SK-N-SH treated with all-trans-retinoic acid at 6 μM for 48 hours (cell line): Measurements from ENCODE around the gene SMIM1.

Experiments used
- ATAC-seq: fragments of 200-7000 bp; cut with Tn5 transposase; 3 replicates; pipeline ENCODE4 v1.9.1; 2020; ENCODE audit warnings: mild to moderate bottlenecking, moderate library complexity
- ARNTL ChIP-seq: fragments of 450-650 bp; formaldehyde crosslinking; IDR thresholded peaks from 2 replicates; pipeline ENCODE4 v1.5.0; 2020; ENCODE audit warnings: low read depth, mild to moderate bottlenecking, moderate library complexity, borderline replicate concordance
- BACH2 ChIP-seq: fragments of 250-450 bp; sonication (Bioruptor Pico); IDR thresholded peaks from 2 replicates; pipeline ENCODE4 v1.9.0; 2021; ENCODE audit warnings: mild to moderate bottlenecking, borderline replicate concordance
- CSDC2 ChIP-seq: fragments of 250-450 bp; sonication (Bioruptor Pico); IDR thresholded peaks from 2 replicates; pipeline ENCODE4 v1.5.0; 2020; ENCODE audit warnings: mild to moderate bottlenecking, moderate library complexity
- ESRRG ChIP-seq: fragments of 250-450 bp; sonication (Bioruptor Pico); IDR thresholded peaks from 2 replicates; pipeline ENCODE4 v1.6.1; 2021; ENCODE audit warnings: mild to moderate bottlenecking
- ISL1 ChIP-seq: fragments of 250-450 bp; sonication (Bioruptor Pico); IDR thresholded peaks from 2 replicates; pipeline ENCODE4 v2.1.2; 2022; ENCODE audit warnings: mild to moderate bottlenecking, moderate library complexity
- PATZ1 ChIP-seq: fragments of 250-450 bp; sonication (Bioruptor Pico); IDR thresholded peaks from 2 replicates; pipeline ENCODE4 v1.8.0; 2020; ENCODE audit warnings: mild to moderate bottlenecking, moderate library complexity, borderline replicate concordance
- PPARA ChIP-seq: fragments of 250-450 bp; sonication (Bioruptor Pico); IDR thresholded peaks from 2 replicates; pipeline ENCODE4 v1.5.0; 2020; ENCODE audit warnings: mild to moderate bottlenecking, borderline replicate concordance
- RARB ChIP-seq: fragments of 250-450 bp; sonication (Bioruptor Pico); IDR thresholded peaks from 2 replicates; pipeline ENCODE4 v1.8.0; 2021; ENCODE audit warnings: mild to moderate bottlenecking, moderate library complexity
- SNAI2 ChIP-seq: fragments of 250-450 bp; sonication (Bioruptor Pico); IDR thresholded peaks from 2 replicates; pipeline ENCODE4 v1.5.0; 2020; ENCODE audit warnings: mild to moderate bottlenecking, moderate library complexity
- TCF4 ChIP-seq: fragments of 250-450 bp; sonication (Bioruptor Pico); IDR thresholded peaks from 2 replicates; pipeline ENCODE4 v1.8.0; 2021; ENCODE audit warnings: mild to moderate bottlenecking, moderate library complexity, borderline replicate concordance
- TOX ChIP-seq: fragments of 250-450 bp; sonication (Bioruptor Pico); IDR thresholded peaks from 2 replicates; pipeline ENCODE4 v1.8.0; 2021; ENCODE audit warnings: mild to moderate bottlenecking, moderate library complexity, borderline replicate concordance
- ZC3H10 ChIP-seq: fragments of 250-450 bp; sonication (Bioruptor Pico); IDR thresholded peaks from 2 replicates; pipeline ENCODE4 v1.5.1; 2021; ENCODE audit warnings: mild to moderate bottlenecking, moderate library complexity
- ZFP3 ChIP-seq: fragments of 250-450 bp; sonication (Bioruptor Pico); IDR thresholded peaks from 2 replicates; pipeline ENCODE4 v1.5.0; 2020; ENCODE audit warnings: mild to moderate bottlenecking, moderate library complexity
- ZFP30 ChIP-seq: fragments of 450-650 bp; formaldehyde crosslinking; IDR thresholded peaks from 2 replicates; pipeline ENCODE4 v1.5.0; 2022; ENCODE audit warnings: mild to moderate bottlenecking, moderate library complexity
- ZNF70 ChIP-seq: fragments of 450-650 bp; formaldehyde crosslinking; IDR thresholded peaks from 2 replicates; pipeline ENCODE4 v1.5.0; 2020; ENCODE audit warnings: mild to moderate bottlenecking, moderate library complexity
- ZNF8 ChIP-seq: fragments of 450-650 bp; formaldehyde crosslinking; IDR thresholded peaks from 2 replicates; pipeline ENCODE4 v1.5.0; 2020; ENCODE audit warnings: mild to moderate bottlenecking, moderate library complexity
- TF ChIP-seq, protein P1 (sequence below): fragments of 250-450 bp; sonication (Bioruptor Pico); IDR thresholded peaks from 2 replicates; pipeline ENCODE4 v1.5.1; 2021; ENCODE audit warnings: mild to moderate bottlenecking, moderate library complexity
- TF ChIP-seq, protein P2 (sequence below): fragments of 250-450 bp; sonication (Bioruptor Pico); IDR thresholded peaks from 2 replicates; pipeline ENCODE4 v1.5.1; 2020; ENCODE audit warnings: low read depth, mild to moderate bottlenecking, moderate library complexity
- TF ChIP-seq, protein P3 (sequence below): fragments of 250-450 bp; sonication (Bioruptor Pico); IDR thresholded peaks from 2 replicates; pipeline ENCODE4 v1.5.0; 2020; ENCODE audit warnings: mild to moderate bottlenecking, moderate library complexity
- TF ChIP-seq, protein P4 (sequence below): fragments of 250-450 bp; sonication (Bioruptor Pico); IDR thresholded peaks from 2 replicates; pipeline ENCODE4 v1.8.0; 2021; ENCODE audit warnings: low read depth, mild to moderate bottlenecking, moderate library complexity, borderline replicate concordance

The SMIM1 gene

GRCh38 chr1:3736708-3737107 is 35.8 kb upstream of the SMIM1 start:
- no peak for TF ChIP-seq PPARA (CRISPR knock-in tag)
- TF ChIP-seq ZC3H10: no peak
- TF ChIP-seq, protein P1, sequence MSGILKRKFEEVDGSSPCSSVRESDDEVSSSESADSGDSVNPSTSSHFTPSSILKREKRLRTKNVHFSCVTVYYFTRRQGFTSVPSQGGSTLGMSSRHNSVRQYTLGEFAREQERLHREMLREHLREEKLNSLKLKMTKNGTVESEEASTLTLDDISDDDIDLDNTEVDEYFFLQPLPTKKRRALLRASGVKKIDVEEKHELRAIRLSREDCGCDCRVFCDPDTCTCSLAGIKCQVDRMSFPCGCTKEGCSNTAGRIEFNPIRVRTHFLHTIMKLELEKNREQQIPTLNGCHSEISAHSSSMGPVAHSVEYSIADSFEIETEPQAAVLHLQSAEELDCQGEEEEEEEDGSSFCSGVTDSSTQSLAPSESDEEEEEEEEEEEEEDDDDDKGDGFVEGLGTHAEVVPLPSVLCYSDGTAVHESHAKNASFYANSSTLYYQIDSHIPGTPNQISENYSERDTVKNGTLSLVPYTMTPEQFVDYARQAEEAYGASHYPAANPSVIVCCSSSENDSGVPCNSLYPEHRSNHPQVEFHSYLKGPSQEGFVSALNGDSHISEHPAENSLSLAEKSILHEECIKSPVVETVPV (CRISPR knock-in tag): no peak
- TF ChIP-seq TCF4 (CRISPR knock-in tag): no peak

DNA sequence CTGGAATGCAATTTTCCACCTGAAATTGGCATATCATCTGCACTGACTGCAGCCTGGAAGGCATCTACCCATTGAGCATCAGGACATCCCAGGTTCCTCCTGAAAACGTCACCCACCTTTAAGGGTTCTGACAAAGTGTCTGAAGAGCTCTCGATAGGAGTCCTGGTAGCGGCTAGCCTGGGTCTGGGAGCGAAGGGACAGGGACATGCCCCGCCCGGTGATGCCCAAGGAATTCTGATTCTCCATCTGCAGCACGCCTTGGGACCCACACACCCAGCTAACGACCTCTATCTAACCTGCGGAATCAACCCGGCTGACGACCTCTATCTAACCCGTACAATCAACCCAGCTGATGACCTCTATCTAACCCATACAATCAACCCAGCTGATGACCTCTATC is 33.6 kb upstream of the SMIM1 start:
- no peak for ATAC-seq
- TF ChIP-seq, protein P2, sequence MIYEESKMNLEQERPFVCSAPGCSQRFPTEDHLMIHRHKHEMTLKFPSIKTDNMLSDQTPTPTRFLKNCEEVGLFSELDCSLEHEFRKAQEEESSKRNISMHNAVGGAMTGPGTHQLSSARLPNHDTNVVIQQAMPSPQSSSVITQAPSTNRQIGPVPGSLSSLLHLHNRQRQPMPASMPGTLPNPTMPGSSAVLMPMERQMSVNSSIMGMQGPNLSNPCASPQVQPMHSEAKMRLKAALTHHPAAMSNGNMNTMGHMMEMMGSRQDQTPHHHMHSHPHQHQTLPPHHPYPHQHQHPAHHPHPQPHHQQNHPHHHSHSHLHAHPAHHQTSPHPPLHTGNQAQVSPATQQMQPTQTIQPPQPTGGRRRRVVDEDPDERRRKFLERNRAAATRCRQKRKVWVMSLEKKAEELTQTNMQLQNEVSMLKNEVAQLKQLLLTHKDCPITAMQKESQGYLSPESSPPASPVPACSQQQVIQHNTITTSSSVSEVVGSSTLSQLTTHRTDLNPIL (CRISPR knock-in tag): no peak
- TF ChIP-seq ISL1 (CRISPR knock-in tag) (no peak), PATZ1 (no peak), BACH2 (CRISPR knock-in tag) (no peak), ESRRG (CRISPR knock-in tag) (no peak), ZFP30 (CRISPR knock-in tag) (no peak), ZNF70 (CRISPR knock-in tag) (no peak), ZC3H10 (no peak), TOX (no peak), CSDC2 (CRISPR knock-in tag) (no peak), ZNF8 (CRISPR knock-in tag) (no peak), TCF4 (CRISPR knock-in tag) (no peak), ARNTL (no peak), SNAI2 (CRISPR knock-in tag) (no peak), PPARA (CRISPR knock-in tag) (no peak), RARB (no peak), ZFP3 (CRISPR knock-in tag) (no peak)
- TF ChIP-seq, protein P1 (CRISPR knock-in tag): no peak
- TF ChIP-seq, protein P3, sequence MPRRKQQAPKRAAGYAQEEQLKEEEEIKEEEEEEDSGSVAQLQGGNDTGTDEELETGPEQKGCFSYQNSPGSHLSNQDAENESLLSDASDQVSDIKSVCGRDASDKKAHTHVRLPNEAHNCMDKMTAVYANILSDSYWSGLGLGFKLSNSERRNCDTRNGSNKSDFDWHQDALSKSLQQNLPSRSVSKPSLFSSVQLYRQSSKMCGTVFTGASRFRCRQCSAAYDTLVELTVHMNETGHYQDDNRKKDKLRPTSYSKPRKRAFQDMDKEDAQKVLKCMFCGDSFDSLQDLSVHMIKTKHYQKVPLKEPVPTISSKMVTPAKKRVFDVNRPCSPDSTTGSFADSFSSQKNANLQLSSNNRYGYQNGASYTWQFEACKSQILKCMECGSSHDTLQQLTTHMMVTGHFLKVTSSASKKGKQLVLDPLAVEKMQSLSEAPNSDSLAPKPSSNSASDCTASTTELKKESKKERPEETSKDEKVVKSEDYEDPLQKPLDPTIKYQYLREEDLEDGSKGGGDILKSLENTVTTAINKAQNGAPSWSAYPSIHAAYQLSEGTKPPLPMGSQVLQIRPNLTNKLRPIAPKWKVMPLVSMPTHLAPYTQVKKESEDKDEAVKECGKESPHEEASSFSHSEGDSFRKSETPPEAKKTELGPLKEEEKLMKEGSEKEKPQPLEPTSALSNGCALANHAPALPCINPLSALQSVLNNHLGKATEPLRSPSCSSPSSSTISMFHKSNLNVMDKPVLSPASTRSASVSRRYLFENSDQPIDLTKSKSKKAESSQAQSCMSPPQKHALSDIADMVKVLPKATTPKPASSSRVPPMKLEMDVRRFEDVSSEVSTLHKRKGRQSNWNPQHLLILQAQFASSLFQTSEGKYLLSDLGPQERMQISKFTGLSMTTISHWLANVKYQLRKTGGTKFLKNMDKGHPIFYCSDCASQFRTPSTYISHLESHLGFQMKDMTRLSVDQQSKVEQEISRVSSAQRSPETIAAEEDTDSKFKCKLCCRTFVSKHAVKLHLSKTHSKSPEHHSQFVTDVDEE (CRISPR knock-in tag): no peak
- TF ChIP-seq, protein P4, sequence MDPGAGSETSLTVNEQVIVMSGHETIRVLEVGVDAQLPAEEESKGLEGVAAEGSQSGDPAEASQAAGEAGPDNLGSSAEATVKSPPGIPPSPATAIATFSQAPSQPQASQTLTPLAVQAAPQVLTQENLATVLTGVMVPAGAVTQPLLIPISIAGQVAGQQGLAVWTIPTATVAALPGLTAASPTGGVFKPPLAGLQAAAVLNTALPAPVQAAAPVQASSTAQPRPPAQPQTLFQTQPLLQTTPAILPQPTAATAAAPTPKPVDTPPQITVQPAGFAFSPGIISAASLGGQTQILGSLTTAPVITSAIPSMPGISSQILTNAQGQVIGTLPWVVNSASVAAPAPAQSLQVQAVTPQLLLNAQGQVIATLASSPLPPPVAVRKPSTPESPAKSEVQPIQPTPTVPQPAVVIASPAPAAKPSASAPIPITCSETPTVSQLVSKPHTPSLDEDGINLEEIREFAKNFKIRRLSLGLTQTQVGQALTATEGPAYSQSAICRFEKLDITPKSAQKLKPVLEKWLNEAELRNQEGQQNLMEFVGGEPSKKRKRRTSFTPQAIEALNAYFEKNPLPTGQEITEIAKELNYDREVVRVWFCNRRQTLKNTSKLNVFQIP (CRISPR knock-in tag): no peak

More at GRCh38 chr1:3736708-3737107, 35.8 kb upstream of the SMIM1 start:
- no peak for ATAC-seq

DNA sequence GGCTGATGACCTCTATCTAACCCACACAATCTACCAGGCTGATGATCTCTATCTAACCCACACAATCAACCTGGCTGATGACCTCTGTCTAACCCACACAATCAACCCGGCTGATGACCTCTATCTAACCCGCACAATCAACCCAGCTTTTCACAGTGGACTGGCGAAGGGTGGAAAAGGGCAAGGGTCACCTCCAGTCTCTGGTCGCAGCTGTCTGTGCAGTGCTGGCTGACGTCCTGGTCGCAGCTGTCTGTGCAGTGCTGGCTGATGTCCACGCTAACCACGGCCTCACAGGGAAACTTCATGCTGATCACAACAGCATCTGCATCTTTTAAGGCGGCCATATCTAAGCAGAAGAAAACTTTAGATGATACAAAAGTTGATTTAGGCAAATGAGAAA is 32.5 kb upstream of the SMIM1 start:
- no peak for ATAC-seq
- no peak for TF ChIP-seq ARNTL
- no peak for TF ChIP-seq BACH2 (CRISPR knock-in tag)
- TF ChIP-seq, protein P4 (CRISPR knock-in tag): no peak
- TF ChIP-seq ZC3H10: no peak
- no peak for TF ChIP-seq ZNF70 (CRISPR knock-in tag)
